ENCODE measurements around the gene EHD3. TPM values are rescaled to one million over a fixed set of nuclear protein-coding genes. Genes with fewer than 3 reads are reported as not detected.

The EHD3 gene
- total and polyA plus RNA-seq, 4 donors: 7.2 to 20.2 (median 13.2) TPM

GRCh38 chr2:31296641-31297287 is 62.8 kb downstream of the EHD3 start:
- Histone ChIP-seq H3K9ac (ENCODE audit: low read depth in 1 of 2, low read length in 2 of 2) (no peak overlapping the region), H3K27ac (ENCODE audit: low read depth in 1 of 2, low read length in 2 of 2) (no peak overlapping the region), H3K4me3 (ENCODE audit: low read depth in 1 of 3, low read length in 3 of 3) (no peak overlapping the region), H3K9me3 (ENCODE audit: control insufficient read depth in 4 of 4, low read length in 3 of 4) (no peaks in the 10 kb centered on the region), H3K27me3 (ENCODE audit: control insufficient read depth in 4 of 4, insufficient read depth in 4 of 4, low read length in 3 of 4) (no peaks in the 10 kb centered on the region), H3K36me3 (ENCODE audit: control insufficient read depth in 4 of 4, insufficient read depth in 3 of 4, low read depth in 1 of 4, low read length in 3 of 4) (no peaks in the 10 kb centered on the region), H3K4me1 (ENCODE audit: control insufficient read depth in 4 of 4, insufficient read depth in 4 of 4, low read length in 3 of 4) (no peaks in the 10 kb centered on the region)
- 71% methylated on average over 8 of the region's 8 CpGs for WGBS
- DNase-seq (ENCODE audit: low spot score): no peak
- TF ChIP-seq RAD21 (IDR thresholded peaks at IDR 0.05) (no peak), NR2F2 (IDR thresholded peaks at IDR 0.05) (peak; percentile 38), MAX (IDR thresholded peaks at IDR 0.05) (no peak)

GRCh38 chr2:31297751-31298150 is 63.8 kb downstream of the EHD3 start:
- WGBS: 66% methylated on average over 1 of the region's 1 CpG

GRCh38 chr2:31299547-31299946 is 65.6 kb downstream of the EHD3 start:
- H3K27me3 ChIP-seq (ENCODE audit: control insufficient read depth in 4 of 4, insufficient read depth in 4 of 4, low read length in 3 of 4): no peaks in the 10 kb centered on the region
- H3K4me3 ChIP-seq (ENCODE audit: low read depth in 1 of 3, low read length in 3 of 3): no peak overlapping the region
- no peak overlapping the region for H3K9ac ChIP-seq (ENCODE audit: low read depth in 1 of 2, low read length in 2 of 2)
- H3K27ac ChIP-seq (ENCODE audit: low read depth in 1 of 2, low read length in 2 of 2): no peak overlapping the region
- H3K9me3 ChIP-seq (ENCODE audit: control insufficient read depth in 4 of 4, low read length in 3 of 4): no peaks in the 10 kb centered on the region
- DNase-seq (ENCODE audit: low spot score): no peak
- TF ChIP-seq ZBTB33 (IDR thresholded peaks at IDR 0.05): no peak
- peak; percentile 64 for TF ChIP-seq NR2F2 (IDR thresholded peaks at IDR 0.05)
- no peak for TF ChIP-seq REST (IDR thresholded peaks at IDR 0.05)
- TF ChIP-seq SP1 (IDR thresholded peaks at IDR 0.05): no peak
- no peak for TF ChIP-seq GABPA (IDR thresholded peaks at IDR 0.05 in 1 of 2, conservative IDR thresholded peaks at IDR 0.05 in 1 of 2)
- no peaks in the 10 kb centered on the region for H3K36me3 ChIP-seq (ENCODE audit: control insufficient read depth in 4 of 4, insufficient read depth in 3 of 4, low read depth in 1 of 4, low read length in 3 of 4)
- H3K4me1 ChIP-seq (ENCODE audit: control insufficient read depth in 4 of 4, insufficient read depth in 4 of 4, low read length in 3 of 4): no peaks in the 10 kb centered on the region
- WGBS: 61% methylated on average over 4 of the region's 4 CpGs

More at GRCh38 chr2:31297751-31298150, 63.8 kb downstream of the EHD3 start:
- Histone ChIP-seq H3K27ac (ENCODE audit: low read depth in 1 of 2, low read length in 2 of 2) (no peak overlapping the region), H3K9me3 (ENCODE audit: control insufficient read depth in 4 of 4, low read length in 3 of 4) (no peaks in the 10 kb centered on the region), H3K4me1 (ENCODE audit: control insufficient read depth in 4 of 4, insufficient read depth in 4 of 4, low read length in 3 of 4) (no peaks in the 10 kb centered on the region), H3K4me3 (ENCODE audit: low read depth in 1 of 3, low read length in 3 of 3) (no peak overlapping the region), H3K9ac (ENCODE audit: low read depth in 1 of 2, low read length in 2 of 2) (no peak overlapping the region), H3K36me3 (ENCODE audit: control insufficient read depth in 4 of 4, insufficient read depth in 3 of 4, low read depth in 1 of 4, low read length in 3 of 4) (no peaks in the 10 kb centered on the region), H3K27me3 (ENCODE audit: control insufficient read depth in 4 of 4, insufficient read depth in 4 of 4, low read length in 3 of 4) (no peaks in the 10 kb centered on the region)
- TF ChIP-seq RAD21 (IDR thresholded peaks at IDR 0.05): peak; percentile 19 to 21
- no peak for TF ChIP-seq REST (IDR thresholded peaks at IDR 0.05)
- DNase-seq (ENCODE audit: low spot score): no peak
